CMK (cell line): ENCODE data around the gene CA12.
"Not testable (repeated sequence)": the region's sequence is repeated elsewhere in the genome, so short reads cannot be mapped to it uniquely, and the experiment has no call there.

Source experiments
- DNase-seq: peaks from one replicate; pipeline ENCODE4 v3.0.0-alpha.2; 2010; ENCODE audit warnings: low read depth

CA12 gene

DNA sequence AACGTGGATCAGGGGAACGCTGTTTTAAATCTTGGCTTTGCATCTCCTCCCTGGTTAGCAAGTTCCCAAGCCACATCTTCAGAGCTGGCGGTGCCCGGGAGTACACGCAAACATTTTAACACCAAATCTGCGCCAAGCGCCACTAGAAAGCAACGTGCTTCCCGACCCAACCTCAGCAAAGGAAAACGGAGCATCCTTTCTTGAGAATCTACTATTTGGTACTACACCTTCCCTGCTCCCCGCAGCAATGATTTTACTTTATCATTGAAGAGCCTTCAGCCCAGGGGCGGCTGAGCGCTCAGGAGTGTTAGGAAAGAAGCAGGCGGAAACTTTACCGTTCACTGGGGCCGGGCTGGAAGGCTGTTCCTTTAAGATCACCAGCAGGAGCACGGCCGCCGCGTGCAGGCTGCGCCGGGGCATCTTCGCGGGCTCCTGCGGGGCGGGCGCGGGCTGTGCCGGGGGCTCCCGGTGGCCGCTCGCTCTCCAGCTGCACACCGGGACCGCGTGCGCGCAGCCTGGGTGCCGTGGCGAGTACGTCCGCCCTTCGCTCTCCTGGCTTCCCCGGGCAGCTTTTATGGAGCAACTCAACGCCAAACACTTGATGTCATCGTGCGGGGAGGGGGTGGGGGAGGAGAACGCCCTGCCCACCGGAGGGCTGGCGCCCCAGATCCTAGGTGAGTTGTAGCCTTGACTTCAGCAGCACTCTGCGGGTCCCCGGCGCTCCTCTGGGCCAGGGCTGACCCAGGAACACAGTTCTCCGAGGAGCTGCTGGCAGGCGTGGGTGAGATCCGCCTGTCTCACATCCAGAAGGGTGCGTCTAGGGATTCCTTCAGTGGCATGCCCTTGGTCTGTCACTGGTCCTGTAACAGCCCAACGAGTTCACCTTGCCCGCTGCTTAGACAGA, at the start of gene CA12:
Gene CA12, minus strand, starts transcription at position 546 of the 904 bp plus-strand sequence. Its CDS starts 126 bp downstream, at position 420.
- DNase-seq, result no peak

DNA sequence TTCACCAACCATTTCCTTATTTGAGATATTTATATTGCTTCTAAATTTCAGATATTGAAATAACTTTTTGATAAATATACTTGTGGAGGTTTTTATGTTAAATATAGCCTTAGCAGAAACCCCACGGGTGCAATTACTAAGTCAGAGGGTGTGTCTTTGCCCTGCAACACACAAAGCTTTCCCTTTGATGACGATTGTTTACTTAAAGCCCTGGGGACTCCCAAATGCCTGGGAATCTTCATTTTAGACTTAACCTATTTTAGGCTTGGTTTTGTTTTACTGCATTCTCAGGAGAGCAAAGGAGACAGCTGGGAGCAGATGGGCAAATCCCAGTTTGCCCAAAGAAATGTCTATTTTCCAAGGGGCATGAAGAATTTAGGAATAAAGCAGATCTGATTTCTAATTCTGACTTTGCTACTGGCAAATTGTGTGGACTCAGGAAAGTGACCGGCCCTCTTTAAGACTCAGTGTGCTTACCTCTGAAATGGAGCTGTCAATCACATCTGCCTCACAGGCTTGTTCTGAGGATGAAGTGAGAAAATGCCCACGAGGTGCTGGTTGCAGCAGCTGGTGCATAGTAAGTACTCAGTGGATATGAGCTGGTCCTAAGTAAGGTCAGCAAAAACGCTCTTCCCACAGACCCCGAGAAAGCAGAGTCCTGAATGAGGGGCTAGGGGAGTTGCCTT, 49.3 kb upstream of the CA12 start:
- DNase-seq, result no peak

DNA sequence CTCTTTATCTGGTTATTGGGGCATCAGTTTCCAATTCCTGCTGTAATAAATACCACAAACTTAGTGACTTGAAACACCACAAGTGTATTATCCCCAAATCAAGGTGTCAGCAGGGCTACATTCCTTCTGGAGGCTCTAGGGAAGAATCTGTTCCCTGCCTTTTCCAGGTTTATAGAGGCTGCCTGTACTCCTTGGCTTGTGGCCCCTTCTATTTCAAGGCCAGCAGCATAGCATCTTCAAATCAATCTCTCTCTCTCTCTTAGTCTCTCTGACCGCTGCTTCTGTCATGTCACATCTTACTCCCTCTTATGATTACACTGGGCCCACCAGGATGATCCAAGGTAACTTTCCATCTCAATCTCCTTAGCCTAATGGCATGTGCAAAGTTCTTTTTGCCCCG, 44.9 kb upstream of the CA12 start:
- no peak for DNase-seq

DNA sequence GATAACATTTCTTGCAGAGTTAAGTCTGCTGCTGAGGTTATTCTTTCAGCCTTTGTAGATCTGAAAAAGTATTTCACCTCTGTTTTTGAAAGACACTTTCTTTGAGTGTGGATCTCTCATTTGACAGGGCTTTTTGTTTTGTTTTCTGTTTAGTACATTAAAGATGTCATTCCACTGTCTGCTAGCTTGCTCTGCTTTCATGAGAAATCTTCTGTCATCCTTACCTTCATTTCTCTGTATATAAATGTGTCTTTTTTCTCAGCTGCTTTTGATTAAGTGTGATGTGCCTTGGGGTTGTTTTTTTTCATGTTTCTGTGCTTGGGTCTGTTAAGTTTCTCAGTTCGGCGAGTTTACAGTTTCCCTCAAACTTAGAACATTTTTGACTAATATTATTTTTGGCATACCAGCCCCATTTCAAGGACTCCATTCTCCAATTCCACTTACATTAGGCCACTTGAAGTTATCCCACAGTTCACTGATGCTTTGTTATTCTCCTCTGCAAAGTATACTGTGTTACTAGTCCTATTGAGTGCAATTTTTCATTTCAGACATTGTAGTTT, 43.9 kb upstream of the CA12 start:
- DNase-seq, result no peak

DNA sequence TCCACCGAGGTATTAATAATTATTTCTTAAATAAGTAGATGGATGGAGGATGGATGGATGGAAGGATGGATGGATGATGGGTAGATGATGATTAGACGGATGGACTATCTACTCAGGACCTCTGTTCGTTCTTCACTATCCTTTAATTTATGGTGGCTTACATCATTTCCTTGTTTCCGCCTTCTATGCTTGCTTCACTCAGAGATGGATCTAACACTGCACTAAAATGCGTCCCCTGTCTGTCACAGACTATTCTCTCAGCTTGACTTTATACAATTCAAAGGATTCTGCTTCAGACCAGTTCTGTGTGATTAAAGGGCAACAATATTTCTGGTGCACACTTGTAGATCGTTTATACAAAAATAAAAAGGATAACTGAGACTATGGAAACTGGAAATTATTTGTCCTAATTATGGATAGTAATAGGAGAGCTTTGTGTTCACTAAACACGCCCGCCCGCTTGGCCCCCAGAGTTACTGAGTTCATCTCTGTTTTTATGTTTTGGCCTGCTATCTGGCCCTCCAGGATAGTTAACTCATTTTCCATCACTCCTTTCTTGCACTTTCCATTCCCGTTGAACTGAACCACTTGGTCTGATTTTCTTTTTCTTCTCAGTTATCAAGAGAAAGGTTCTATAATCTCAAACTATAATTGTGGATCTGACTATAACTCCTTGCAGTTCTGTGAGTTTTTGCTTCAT, 41.4 kb upstream of the CA12 start:
- no peak for DNase-seq

DNA sequence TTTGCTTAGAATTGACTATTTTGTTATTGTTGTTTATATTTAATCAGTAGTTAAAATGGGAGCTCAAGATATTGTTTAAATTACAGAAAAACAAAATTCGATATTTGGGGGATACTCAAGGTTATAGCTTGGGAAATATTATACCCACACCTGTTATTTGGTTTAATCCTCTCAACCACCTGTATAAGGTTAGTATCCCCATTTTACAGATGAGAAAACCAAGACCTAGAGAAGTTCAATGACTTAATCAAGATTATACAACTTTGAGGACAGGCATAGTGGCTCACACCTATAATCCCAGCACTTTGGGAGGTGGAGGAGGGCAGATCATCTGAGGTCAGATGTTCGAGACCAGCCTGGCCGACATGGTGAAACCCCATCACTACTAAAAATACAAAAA, 39.8 kb upstream of the CA12 start:
- DNase-seq, result no peak

DNA sequence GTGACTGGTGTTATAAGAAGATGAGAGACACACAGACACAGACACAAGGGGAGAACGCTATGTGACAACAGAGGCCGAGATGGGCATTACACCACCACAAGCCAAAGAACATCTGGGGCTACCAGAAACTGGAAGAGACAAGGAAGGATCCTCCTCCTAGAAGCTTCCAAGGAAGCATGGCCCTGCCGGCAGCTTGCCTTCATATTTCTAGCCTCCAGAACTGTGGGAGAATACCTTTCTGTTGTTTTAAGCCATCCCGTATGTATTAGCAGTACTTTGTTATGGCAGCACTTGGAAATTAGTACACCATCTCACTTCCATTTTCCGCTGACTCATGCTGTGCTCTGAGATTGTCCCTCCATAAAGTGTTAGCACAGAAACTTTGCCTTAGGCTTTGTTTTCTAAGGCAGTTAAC, 38.7 kb upstream of the CA12 start:
- DNase-seq, result no peak

DNA sequence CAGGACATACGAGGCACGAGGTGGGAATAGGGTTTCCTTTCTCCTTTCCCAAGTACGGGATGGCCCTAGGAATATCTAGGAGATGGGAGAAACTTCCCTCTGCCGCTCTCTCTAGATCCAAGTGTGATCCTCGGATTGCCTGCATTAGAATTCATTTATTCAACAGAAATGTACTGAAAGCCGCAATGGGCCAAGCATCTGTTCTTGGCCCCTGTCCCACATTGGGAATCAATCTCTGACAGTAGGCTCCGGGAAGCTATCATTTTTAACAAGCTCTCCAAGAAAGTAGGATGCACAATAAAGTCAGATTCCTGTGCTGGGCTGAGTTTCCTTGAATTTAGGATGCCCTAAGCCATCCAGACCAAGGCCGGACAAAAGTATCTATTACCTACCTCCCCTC, 37.2 kb upstream of the CA12 start:
- DNase-seq, result no peak

DNA sequence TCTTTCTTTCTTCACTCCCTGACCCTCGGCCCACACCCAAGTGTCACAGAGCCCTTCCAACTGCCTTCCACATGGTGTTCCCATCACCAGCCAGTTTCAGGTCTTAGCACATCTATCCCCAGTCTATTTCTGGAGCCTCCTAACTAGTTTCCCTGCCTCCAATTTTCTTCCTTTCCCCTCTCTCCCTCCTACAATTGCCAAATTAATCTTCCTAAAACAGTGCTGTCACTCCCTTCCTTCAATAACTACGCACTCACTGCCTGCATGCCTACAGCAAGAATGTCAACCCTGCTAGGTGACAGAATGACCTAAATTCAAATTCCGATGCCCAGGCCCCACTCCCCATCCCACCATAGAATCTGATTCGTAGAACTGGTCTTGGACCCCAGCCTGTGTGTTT, 36.1 kb upstream of the CA12 start:
- no peak for DNase-seq

DNA sequence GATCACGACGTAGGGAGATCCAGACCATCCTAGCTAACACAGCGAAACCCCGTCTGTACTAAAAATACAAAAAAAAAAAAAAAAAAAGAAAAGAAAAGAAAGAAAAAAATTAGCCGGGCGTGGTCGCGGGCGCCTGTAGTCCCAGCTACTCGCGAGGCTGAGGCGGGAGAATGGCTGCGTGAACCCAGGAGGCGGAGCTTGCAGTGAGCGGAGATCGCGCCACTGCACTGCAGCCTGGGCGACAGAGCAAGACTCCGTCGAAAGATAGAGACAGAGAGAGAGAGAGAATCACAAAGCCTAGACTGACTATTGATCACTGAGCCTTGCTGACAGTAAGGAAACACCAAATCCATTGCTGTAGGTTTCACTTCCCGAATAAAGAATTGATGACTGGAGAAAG, 35.6 kb upstream of the CA12 start:
- DNase-seq, result not testable (repeated sequence)

DNA sequence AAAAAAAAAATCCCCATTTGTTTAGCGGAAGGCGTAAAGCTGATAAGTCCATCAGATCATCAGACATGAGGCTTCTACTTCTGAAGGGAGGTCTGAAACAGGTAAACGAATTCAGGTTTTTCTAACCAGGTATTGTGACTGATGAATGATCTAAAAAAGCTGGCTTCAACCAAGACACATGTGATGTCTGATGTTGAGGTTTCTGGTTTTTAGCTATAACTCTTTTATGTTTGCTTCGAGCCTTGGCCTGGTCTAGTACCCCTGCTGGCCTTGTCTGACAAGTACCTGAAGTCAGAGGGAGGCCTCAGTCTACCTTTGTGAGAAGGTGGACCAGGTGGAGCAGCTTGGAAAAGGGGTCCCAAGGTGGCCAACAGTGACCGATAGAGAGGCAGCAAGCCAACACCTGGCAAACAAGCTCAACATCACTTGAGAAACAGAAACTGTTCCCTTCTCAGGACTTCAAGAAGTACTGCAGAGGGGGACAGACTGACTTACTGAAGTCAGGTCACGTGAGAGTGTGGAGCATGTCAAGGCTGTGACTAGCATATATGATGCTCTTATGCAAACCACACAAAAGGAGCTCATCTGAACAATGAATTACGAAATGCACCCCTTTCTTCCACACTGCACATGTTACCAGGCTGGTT, 33.0 kb upstream of the CA12 start:
- no peak for DNase-seq

DNA sequence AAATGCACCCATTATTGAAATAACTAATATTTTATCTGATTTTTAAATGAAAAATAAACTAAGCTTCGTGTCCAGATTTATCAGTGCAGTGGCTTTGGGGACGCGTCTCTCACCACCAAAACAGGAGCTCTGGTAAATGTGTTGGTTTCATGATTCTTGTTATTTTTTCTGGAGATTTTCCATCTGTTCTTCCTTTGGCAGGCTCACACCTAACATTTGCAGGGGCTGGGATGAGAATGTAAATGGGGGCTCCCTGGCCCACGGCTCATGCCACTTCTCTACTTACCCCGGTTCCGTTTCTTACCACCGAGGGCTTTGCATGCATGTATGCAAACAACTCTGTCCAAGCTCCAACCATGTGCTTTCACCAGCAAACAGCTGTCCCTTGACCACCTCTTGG, 30.9 kb upstream of the CA12 start:
- no peak for DNase-seq

DNA sequence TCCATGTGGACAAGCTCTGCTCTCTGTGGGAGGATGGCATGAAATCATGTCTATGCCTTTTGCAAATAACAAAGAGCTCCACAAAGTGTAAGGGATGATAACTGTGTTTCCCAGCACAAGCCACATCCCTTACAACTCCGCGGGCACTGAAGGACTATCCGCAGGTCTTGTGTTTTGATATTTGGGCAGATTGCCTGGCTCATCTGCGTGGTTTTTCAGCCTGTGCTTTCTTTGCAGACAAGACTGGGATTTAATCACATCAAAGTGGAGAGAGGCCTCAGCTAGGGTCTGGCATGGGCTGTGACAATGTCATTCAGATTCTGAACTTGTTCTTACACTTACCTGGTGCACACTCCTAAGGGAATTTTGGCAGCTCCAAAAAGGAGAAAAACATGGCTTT, 30.2 kb upstream of the CA12 start:
- DNase-seq, result no peak

DNA sequence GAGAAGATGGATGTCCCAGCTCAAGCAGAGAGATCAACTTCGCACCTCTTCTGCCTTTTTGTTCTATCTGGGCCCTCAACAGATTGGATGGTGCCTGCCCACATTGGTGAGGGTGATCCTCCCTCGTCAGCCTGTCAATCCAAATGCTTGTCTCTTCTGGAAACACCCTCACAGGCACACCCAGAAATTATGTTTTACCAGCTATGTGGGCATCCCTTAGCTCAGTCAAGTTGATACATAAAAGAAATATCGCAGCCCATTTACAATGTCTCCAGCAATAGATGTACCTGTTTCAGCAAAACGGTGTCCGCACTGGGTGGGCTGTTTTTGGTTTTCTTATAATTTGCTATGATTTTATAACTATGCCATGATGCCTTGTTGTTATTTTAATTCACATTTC, 27.5 kb upstream of the CA12 start:
- no peak for DNase-seq

DNA sequence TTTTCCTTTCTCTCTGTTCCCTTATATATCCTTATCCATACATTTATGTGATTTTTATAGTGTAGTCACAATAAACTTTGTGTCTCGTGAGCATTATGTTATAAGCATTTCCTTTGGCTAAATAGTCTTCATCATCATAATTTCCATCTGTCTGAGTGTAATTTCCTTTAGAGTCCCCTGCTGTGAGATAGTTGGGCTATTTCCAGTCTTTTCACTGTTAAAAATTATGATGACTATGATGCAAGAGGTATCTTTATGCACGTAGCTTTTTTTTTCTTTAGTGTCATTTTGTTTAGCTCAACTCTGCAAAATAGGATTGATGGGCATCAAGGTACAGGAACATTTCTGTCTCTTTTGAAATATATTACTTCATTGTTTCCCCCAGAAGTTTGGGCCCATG, 26.9 kb upstream of the CA12 start:
- no peak for DNase-seq

DNA sequence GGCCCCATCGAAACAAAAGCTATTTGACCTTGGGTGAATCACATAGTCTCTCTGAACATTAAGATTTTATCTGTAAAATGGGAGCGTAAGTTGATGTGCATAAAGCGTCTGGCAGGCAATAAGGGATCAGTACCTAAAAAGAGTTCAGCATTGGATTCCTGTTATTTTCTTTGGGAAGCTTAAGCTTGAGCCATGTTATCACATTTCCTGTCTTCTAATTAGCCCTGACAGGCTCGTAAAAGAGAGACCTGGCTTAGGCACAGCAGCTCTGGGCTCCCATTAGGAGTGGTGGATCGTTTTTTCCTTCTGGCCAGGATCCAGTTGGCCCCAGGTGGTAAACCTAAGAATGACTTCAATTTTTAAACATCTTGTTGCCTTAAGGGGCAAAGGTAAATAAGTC, 26.0 kb upstream of the CA12 start:
- no peak for DNase-seq

DNA sequence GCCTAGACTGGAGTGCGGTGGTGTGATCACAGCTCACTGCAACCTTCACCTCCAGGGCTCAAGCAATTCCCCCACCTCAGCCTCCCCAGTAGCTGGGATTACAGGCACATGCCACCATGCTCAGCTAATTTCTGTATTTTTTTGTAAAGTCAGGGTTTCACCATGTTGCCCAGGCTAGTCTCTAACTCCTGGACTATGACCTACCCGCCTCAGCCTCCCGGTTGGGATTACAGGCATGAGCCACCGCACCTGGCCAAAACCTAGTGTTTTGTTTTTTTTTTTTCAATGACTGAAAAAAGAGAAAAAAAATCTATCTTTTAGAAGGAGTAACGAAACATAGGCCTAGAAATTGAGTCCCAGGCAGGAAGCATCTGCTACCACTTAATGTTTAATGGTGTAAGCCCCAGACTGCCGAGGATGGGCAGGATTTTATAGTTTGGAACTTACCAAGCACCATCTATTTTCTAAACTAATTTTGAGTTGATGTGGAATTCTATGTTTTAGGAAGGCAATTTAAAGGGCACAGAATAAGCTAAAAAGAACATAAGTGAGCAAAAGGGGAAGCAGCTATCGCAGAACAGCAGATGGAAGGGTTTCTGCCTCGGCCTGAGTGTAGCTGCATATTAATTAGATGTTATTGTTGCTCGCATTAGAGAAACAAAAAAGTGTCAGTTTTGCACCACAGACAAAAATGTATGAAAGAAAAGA, 24.2 kb upstream of the CA12 start:
- DNase-seq, result no peak

DNA sequence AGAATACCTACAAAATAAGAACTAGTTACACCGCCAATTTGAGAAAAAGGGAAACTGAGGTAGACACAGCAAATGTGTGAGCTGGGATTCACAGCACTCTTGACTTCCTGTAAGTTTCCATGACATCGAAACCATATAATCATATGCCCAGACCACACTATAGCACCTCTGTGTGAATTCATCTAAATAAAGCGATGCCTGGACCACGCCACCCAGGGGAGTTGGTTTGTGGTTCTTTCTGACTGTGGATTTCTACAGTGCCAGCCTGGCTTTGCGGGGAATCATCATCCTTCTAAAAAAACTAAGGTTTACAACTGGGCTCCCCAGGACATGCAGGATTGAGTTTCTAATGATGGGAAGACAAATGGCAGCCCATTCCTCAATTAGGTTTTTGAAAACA, 23.5 kb upstream of the CA12 start:
- DNase-seq, result no peak

DNA sequence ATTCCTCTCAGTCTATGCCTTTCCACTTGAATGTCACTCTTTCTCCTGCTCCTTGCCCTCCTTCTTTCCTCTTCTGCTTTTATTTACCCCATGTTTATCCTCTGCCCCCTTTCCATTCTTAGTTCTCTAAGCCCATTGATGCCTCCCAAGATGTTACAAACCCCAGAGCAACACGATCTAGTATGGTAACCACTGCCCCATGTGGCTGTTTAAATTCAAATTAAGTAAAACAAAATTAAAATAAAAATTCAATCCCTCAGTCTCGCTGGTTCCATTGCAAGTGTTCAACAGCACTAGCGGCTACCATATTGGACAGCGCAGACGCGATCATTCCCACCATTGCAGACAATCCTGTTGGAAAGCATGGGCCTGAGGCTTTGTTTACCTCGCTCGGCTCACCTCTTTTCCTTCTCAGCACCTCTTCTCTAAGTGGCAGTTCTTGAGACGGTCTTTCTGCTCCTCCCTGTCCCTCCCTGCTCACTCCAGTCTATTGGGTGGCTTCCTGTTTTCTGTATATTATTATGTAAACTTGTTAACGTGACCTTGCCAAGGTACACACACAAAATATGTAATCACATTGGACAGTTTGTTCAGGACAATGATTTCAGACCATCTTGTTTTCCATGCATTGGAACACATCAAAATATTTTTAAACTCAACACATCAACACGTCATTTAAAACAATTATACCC, 21.8 kb upstream of the CA12 start:
- DNase-seq, result no peak

DNA sequence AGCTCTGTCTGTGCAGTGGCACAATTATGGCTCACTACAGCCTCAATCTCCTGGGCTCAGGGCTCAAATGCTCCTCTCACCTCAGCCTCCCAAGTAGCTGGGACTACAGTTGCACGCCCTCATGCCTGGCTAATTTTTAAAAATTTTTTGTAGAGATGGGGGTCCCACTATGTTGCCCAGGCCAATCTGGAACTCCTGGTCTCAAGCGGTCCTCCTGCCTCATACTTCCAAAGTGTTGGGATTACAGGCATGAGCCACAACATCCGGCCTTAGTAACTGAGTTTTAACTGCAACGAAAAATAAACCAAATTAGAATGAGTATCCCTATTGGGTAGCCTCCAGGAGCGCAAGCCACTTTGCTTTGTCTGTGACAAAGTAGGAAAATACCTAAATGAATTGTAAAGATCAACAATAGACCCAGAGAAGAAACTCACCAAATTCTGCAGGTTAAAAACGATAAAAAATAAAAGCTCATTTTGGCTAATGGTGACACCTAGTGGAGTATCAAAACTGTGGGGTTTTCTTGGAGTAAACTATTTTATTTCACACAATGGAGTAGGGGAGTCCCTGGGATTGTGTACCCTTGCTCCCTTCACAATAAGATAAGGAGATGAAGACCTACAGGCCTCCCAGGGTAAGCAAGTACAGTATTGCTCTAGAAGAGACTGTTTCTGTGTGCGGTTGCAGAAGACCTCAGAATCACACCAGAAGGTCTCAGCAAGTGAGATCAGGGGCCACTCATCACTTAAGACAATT, 21.0 kb upstream of the CA12 start:
- no peak for DNase-seq
